ENCODE data around the gene BTBD6.

The BTBD6 gene

DNA sequence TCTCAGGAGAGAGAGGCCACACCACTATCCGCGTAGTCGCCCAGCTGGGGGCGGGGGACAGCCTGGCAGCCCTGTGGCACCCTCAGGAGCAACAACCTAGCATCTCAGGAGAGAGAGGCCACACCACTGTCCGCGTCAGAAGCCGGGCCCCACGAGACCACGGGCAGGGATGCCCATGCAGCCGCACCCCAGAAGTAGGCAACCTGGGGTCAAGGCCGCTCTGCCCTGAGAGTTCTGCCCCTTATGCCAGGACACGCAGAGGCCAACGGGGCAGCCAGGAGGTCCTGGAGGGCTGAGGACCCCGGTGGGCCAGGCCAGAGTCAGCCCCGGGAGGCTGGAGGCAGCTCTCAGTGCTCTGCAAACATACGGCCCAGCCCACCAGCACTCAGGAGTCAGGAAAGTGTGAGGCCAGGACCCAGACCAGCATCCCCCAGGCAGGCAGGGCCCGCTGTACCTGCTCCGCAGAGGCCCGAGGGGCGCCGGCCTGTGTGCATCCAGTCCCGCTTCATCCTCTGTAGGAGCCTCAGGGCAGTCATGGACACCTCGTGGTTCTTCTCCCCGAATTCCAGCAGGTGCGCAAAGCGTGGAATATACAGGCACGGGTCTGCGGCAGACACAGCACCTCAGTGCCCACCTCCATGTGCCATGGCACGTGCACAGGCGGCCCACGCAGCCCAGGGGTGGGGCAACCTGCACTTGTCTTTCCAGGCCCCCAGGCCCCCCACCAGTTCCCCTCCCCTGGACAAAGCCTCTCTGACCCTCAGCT lies 7.3 kb upstream of the BTBD6 start:
- DNase-seq, result no peak

DNA sequence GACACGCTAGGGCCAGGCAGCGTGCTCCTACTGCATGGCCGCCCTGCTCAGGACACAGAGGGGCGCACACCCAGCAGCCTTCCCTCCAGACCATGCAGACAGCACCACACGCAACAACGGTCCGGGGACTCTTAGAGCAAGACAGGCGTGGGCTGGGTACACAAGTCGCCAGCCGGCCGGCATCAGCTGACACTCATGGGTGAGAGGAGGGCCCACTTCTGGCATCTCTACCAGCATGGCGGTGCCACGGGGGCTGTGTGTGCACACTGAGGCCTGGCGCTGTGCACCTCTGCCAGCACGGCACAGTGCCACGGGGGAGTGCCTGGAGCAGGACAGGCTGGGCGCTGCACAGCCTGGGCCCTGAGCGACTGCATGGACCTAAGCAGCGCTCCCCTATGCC lies 6.7 kb upstream of the BTBD6 start:
- no peak for DNase-seq

DNA sequence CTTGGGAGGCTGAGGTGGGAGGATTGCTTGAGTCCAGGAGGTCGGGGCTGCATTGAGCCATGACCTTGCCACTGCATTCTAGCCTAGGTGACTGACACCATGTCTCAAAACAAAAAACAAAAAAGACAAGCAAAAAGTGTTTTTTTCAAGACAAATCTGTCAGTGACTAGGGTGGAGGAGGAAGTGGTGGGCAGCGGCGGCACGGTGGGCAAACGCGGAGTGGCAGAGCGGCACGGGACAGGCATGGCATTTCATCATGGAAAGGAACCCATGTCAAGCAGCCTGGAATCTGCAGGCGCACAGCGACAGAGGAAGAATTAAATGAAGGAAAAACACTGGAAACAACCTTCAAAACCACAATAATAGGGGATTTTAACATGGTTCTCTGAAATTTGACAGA lies 4.0 kb upstream of the BTBD6 start:
- no peak for DNase-seq

DNA sequence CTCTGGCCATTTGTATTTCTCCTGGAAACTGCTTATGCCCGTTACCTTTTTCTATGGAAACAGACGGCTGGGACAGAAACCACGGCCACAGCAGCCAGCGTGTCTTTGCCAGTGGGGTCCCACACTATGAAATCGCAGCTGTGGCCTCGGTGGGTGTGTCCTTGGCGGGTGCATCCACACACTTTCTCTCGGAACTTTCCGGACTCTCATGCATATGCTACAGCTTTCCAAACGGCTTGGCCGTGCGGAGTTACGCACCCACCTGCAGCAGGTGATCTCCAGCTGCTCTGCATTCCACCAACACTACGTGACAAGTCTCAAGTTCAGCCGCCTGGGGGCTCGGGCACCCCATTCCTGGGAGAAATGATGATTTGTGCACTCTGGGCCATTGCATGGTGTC lies 1.3 kb upstream of the BTBD6 start:
- DNase-seq, result no peak

DNA sequence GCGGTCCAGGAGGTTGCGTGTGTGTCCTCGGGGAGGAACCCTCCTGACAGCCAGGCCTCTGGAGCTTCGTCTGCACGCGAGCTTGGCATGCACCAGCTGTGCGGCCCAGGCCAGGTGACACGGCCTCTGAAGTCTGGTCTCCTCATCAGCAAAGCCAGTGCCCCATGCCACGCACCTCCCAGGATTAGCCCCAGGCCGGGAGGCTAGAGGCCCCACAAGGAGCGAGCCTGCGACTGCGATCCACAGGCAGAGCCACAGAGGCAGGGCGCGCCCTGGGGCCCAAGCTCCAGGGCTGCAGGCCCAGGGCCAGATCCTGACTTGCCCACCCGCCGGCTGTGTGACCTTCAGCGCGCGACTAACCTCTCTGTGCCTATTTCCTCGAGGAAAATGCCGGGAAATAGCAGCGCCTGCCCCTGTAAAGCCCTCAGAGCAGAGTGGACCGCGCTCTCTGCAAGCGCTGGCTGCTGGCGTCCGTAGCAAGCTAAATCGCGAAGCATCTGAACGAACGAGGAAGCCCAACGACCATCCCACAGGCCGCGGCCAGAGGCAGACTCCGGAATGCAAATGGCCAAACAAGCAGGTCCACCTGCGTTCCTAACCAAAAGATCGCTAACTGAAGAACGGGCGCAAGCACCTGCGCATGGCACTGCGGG lies 492 bp upstream of the BTBD6 start:
- DNase-seq, result no peak

DNA sequence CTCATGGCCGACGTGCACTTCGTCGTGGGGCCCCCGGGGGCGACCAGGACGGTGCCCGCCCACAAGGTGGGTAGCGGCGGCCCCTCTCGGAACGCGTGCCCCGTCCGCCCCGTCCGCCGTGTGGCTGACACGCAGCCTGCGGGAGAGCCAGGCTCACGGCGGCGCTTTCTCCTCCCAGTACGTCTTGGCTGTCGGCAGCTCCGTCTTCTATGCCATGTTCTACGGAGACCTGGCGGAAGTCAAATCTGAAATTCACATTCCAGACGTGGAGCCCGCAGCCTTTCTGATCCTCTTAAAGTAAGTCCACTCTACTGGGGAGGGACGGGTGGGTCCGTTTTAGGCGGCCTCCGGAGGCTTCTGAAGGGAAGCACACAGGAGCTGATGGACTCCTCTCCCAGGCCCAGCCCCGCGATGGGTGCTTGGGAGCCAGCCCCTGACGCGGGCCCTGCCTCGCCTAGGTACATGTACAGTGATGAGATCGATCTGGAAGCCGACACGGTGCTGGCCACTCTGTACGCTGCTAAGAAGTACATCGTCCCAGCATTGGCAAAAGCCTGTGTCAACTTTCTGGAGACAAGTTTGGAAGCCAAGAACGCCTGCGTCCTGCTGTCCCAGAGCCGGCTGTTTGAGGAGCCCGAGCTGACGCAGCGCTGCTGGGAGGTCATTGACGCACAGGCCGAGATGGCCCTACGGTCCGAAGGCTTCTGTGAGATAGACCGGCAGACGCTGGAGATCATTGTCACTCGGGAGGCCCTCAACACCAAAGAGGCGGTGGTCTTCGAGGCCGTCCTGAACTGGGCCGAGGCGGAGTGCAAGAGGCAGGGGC lies 1.1 kb downstream of the BTBD6 start:
- peak; percentile 24 for DNase-seq

DNA sequence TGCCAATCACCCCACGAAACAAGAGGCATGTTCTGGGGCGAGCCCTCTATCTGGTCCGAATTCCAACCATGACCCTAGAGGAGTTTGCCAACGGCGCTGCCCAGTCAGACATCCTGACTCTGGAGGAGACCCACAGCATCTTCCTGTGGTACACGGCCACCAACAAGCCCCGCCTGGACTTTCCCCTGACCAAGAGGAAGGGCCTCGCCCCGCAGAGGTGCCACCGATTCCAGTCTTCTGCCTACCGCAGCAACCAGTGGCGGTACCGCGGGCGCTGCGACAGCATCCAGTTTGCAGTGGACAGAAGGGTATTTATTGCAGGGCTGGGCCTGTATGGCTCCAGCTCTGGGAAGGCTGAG lies 1.7 kb downstream of the BTBD6 start:
- DNase-seq, result no peak

DNA sequence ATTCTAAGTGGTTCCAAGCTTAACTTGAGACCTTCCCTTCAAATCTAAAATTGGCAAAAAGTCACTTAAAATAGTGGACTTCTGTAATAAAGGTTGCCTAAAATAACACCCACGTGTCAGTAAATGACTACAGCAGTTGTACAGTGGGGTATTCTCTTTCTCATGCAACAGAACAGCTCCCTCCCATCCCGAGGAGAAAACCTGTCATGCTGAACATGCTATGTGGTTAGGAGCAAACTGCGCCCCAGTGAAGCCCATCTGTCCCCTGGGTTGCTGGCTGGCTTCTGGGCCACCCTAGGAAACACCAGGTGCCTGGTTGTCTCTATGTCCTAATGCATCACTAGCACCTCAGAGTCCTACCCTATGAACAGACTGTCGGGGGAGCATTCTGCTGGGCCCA lies 2.7 kb downstream of the BTBD6 start:
- no peak for DNase-seq

DNA sequence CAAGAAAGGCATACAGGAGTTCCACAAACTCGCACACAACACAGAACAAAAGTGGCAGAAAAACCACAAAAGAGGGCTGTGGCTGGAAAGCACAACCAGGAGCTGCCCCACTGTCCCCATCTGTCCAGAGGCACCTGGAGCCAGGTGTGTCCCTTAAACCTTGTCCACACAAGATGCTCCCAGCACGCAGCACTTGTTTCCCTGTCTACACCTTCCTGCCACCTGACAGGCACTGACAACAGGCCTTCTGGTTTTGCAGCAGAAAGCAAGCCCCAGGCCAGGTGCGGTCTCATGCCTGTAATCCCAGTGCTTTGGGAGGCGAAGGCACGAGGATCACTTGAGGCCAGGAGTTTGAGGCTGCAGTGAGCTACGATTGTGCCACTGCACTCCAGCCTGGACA lies 3.6 kb downstream of the BTBD6 start:
- no peak for DNase-seq

DNA sequence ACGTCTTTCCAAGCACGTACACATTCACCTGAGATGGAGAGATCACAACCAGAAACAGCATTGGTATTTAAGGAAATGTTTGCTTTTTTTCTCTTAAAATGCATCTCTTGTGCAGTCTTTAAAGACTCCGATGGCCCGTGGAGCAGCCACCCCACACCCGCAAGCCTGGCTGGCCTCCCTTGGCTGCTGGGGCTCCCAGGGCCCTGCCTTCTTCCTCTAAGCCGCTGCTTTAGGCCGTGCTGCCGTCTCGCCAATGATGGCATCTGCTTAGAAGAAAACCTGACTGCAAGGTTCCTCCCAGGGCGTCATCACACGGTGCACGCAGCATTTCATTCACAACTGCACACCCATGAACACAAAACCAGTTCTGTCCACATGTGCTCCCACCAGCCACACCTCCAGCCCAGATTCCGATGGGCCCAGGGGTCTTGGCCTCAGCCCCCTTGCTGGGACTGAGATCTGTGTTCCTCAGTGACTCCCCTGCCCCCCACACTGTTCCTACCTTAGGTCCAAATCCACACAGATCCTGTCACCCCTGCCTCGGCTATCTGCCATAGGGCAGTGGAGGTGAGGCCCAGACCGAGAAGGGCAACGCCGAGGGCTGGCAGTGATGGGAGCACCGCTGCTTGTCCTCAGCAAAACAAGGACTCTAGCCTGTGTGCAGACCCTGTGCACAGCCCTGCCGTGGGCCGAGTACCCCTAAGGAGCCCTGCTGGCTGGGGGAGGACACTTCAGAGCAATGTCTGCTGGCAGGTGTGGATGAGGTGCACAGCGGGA lies 4.4 kb downstream of the BTBD6 start:
- DNase-seq, result no peak

DNA sequence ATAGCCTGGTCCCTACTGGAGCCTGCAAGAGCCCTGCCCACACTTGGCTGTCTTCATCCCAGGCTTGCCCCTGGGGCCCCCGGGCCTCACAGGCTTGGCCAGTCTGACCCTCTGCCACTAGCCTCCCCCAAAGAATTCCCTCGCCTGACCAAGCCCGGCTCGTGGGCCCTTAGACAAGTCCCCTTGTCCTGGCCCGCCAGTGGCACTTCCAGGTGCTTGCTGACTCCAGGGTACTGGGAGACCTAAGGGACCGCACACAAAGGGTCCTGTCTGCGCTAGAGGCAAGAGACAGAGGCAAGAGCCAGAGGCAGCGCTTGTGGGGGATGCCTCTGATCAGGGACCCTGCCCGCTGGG lies 5.0 kb downstream of the BTBD6 start:
- DNase-seq, result no peak

DNA sequence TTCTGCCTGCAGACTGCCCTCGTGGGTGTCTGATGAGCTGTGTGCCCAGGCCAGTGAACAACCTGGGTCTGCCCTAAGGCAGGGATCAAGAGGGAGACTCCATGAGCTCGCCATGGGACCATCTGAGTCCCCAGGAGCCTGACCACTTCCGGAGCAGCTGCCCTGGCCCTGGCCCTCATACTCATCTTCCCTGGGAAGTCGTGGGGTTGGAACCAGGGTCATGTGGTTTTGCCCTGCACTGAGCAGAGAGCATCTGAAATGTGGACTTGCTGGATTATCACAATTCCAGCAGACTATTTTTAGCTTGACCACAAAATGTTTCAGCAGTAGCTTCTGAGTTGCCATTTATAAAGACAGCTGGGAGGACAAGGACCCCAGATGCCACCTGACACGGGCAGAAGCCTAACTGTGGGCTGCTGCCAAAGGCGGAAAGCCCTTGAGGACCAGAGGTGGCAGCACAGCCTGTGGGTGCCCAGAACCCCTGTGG lies 6.7 kb downstream of the BTBD6 start:
- peak; percentile 52 for DNase-seq

DNA sequence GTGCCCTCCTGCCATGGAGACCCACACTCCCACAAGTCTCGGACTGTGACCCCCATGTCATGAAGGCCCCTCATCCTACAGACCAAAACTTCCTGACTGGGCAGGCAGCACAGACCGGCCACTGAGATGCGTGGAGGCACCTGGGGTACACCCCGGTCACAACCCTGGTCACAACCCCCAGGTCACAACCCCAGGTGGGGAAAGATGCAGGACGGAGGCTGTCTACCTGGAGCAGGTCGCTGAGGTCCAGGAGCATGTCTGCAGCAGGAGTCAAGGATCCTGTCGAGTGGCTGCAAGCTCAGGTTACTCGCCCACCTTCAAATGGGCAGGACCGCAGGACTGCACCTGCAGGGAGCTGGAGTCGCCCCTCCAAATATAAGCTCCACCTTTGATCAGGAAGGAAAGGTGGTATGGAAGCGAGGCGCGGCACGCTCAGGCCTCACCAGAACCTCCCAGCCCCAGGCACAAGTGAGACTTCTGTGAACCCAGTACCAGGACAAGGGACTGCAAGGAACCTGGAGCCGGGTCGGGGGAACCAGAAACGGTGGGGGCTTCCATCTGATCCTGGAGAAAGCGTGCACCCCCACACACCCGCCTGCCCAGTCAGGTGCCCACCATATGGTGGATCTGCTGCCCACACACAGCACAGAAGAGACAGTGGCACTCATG lies 8.1 kb downstream of the BTBD6 start:
- DNase-seq, result no peak

DNA sequence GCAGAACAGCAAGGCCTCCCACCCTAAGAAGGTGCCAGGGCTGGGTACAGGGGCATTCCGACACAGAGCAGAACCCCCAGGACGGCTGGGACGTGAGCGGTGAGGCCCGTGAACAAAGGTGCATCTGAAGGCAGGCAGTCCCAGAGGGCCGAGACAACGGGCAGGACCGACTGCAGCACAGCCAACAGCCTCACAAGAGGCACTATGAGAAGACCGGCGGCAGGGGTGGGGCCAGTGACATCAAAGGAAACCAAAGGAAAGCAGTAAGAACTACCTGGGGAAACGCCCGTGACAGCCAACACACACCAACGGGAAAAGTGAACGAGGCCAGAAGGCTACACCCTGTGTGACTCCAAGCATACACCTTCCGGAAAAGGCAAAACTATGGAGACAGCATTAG lies 9.1 kb downstream of the BTBD6 start:
- no peak for DNase-seq

DNA sequence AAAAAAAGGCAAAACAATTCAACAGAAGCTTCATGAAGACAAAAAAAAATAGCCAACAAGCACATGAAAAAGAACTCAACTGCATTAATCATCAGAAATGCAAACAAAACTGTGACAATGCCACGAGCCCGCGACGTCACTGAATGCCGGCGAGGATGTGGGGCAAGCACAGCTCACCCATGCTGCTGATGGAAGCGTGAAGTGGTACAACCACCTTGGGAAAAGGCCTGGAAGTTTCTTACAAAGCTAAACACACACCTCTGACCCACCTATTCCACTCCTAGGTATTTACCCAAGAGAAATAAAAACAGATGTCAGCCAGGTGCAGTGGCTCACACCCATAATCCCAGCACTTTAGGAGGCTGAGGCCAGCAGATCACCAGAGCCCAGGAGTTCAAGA lies 10.5 kb downstream of the BTBD6 start:
- DNase-seq, result peak; percentile 64

DNA sequence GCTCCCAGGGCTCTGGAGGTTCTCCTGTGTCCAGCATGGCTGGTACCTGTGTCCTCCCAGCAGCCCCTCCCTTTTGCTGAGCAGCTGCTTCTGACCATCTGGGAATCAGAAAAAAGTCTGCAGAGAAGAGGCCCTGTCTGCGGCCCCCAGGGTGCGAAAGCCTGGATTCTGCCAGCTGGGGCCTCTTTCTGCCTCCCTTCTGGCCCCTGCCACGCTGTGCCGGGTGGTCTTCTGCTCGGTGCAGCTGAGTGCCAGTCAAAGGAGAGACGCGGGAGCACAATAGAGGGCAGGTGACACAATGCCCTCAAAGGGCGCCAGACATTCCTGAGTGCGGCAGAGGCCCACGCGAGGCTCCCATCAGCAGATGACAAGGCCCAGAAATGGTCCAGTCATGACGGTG lies 12.6 kb downstream of the BTBD6 start:
- no peak for DNase-seq

DNA sequence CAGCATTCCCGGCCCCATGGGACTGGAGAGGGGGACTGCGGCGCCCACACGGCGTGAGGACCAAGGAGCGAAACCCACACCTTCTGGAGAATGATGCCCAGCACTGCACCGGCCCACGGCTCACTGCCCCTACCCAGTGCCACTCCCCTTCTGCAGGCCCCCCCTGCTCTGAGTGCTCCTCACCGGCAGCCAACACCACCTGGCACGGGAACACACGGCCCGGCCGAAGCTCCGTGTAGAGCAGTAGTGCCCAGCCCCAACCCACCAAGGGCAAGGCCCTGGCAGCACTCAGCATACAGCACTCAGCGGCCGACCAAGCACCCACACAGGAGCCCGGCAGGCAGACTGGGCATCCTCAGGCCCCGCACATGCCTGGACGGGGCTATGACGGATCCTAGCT lies 13.4 kb downstream of the BTBD6 start:
- no peak for DNase-seq

DNA sequence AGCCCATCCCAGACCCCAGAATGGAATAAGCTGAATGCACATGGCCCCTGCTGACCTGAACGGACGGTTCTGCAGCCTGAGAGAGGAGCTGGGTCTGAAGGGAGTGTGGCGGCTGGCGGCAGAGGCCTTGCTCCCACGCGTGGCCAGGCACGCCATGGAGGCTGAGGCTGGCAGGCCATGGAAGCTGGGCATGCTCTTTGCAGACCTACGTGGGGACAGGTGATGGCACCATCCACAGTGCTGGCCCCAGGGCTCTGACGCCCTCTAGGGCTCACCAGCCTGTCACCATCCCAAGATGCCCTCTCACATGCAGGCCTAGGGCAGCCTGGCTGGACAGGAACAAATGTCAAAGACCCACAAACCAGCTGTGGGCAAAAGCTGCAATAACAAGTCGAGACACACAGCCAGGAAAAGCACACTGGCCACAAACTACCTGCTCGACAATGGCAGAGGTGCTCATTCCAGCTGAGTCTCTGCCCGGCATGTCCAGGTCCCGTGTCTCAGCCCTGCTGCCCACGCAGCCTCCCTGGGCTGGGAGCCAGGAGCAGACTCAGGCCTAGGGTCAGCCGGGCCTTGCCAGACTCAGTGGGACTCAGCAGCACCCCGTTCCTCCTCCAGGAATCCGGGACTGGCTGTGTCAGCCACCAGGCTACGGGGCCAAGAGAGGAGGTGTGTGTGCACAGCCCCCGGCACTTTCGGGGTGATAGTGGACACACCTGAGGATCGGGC lies 19.7 kb downstream of the BTBD6 start:
- DNase-seq, result no peak

DNA sequence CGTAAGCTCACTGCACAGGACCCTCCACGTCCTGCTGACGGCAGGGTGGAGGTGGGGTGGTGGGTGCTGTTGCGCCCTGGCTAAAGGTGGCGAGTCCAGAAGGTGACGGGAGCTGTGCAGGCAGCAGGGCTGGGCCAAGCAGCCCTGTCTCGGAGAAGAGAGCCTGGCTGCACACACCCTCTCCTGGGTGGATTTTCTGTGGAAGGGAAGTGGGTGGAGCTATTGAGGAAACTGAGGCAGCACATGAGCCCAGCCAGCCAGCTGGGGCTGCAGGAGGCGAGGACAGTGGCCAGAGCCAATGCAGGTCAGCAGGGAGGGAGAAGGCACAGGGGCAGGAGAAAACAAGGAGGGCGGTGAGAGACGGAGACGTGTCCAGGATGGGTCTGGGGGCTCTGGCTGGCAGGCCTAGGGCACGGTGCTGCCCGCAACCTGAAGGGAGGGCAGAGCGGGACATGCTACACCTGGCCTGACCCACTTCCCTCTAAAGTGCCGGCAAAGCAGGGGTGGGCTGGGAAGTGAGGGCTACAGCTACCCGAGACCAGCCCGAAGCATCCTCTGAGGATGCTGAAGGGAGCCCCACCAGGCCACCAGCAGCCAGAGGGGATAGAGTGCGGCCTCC lies 20.5 kb downstream of the BTBD6 start:
- DNase-seq, result no peak

DNA sequence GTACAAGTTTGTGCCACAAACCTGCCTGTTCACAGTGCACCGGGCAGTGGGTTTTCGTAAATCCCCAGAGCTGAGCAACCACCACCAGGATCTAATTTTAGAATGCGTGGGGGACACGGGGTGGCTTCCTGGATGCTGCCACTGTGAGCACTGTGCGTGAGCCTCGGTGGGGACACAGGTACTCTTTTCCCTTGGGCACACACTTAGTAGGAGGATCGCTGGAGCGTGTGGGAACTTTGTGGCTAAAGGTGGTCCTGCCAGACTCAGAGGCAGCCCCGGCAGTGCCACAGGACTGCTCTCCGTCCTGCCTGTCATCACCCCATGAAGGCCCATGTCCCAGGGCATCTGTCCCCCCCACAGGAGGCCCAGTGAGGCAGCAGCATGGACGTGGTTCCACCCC lies 21.1 kb downstream of the BTBD6 start:
- DNase-seq, result no peak

DNA sequence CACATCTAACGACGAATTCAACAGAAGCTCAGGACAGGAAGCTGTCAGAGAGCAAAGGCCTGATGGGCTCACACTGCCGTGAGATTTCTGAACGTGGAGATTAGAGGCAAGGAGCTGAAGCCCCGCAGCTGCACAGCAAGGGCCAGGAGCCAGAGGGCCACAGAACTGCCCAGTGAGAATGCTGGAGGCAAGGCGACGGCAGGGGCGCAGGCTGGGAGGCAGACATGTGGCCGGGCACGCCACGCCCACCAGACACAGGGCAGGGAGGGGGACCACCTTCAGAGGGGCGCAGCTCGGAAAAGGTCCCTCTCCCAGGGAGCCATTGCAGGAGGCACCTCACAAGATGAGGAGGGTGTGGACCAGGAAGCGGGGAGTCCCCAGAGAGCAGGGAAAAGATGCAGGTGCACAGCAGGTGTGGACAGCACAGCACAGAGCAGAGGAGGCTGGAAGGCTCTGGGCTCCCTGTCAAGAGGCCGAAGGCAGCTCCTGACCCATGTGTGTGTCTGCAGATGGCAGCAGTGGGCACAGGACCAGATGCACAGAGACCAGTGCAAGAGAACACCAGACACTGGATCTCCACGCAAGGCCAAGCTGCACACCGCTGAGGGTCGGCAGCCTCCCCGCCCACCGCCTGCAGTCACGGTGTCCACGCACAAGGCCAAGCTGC lies 23.0 kb downstream of the BTBD6 start:
- DNase-seq, result no peak

All from fibroblast of skin of back (primary cell).